ENCODE measurements around the gene ARRB2.

- TF ChIP-seq ZNF8 (CRISPR knock-in tag; IDR thresholded peaks at IDR 0.05), result no peak
- no peak for TF ChIP-seq CREB5 (CRISPR knock-in tag; IDR thresholded peaks at IDR 0.05; ENCODE audit: low read depth)
- no peak for TF ChIP-seq ZFP30 (CRISPR knock-in tag; IDR thresholded peaks at IDR 0.05)
- no peak for TF ChIP-seq RARB (CRISPR knock-in tag; IDR thresholded peaks at IDR 0.05)
- no peak for TF ChIP-seq GLIS3 (CRISPR knock-in tag; IDR thresholded peaks at IDR 0.05)
- TF ChIP-seq ZC3H10 (CRISPR knock-in tag; IDR thresholded peaks at IDR 0.05), result no peak
- TF ChIP-seq ZNF565 (CRISPR knock-in tag; conservative IDR thresholded peaks at IDR 0.05; ENCODE audit: low read depth), result no peak
- TF ChIP-seq BACH2 (CRISPR knock-in tag; IDR thresholded peaks at IDR 0.05; ENCODE audit: borderline replicate concordance), result no peak
These were observed 43.0 kb downstream of the ARRB2 start for GRCh38 chr17:4753392-4753791.

Measured in SK-N-SH treated with all-trans-retinoic acid at 6 μM for 48 hours (cell line).